K562 (cell line): Measurements from ENCODE around the gene APOL2. TPM values are rescaled to one million over a fixed set of nuclear protein-coding genes. Genes with fewer than 3 reads are reported as not detected.

Experiments used
- ATAC-seq: fragments of 200-7000 bp; cut with Tn5 transposase; 3 replicates; pipeline ENCODE4 v1.9.1; 2020; ENCODE audit warnings: moderate library complexity
- BruUV-seq: library from RNA; stranded (reverse); fragments of 400-500 nt; replicated peaks from 2 replicates; lab custom pipeline; 2021; lab: Mats Ljungman, UMichigan
- CTCF ChIA-PET: fragments of 300-600 bp; formaldehyde crosslinking; extraction: SDS; loops from one replicate; lab custom pipeline; 2021; ENCODE audit warnings: low intra/inter-chr PET ratio; lab: Yijun Ruan, JAX
- POLR2A ChIA-PET: fragments of 300-600, 350-650 bp; sonication (Branson Sonifier 250); formaldehyde crosslinking; extraction: SDS; loops from one replicate; lab custom pipeline; 2021; ENCODE audit warnings: antibody characterized with exemption, inconsistent platforms; lab: Yijun Ruan, JAX
- DNase-seq, 4 experiments: peaks; one replicate each; pipeline versions ENCODE4 v3.0.0 to v3.0.0-alpha.2; 2011 to 2018; ENCODE audit warnings: low spot score in 3 of 4, mixed read lengths in 3 of 4; ENCODE audit errors: extremely low read depth in 1 of 4
- FAIRE-seq: peaks from 2 replicates; lab custom pipeline; 2011; peaks lifted over from hg19 to GRCh38; lab: Jason Lieb, UNC
- H2AFZ ChIP-seq: 2 replicates; pipeline ENCODE4 v1.6.0; 2011; ENCODE audit warnings: low read depth, low read length, control low read depth, inconsistent platforms
- H3K27ac ChIP-seq: fragments of 200-600 bp; 3 replicates; pipeline ENCODE4 v1.8.0; 2011; ENCODE audit warnings: low read depth, mild to moderate bottlenecking, control low read depth, inconsistent platforms, low read length, moderate library complexity, mixed read lengths; ENCODE audit errors: extremely low read depth
- H3K27me3 ChIP-seq, 2 experiments: fragments of 300-600 bp in 1 of 2; 2 replicates in 1 of 2; 3 replicates in 1 of 2; pipeline versions ENCODE4 v1.6.0 to v1.8.0; 2011; ENCODE audit warnings: inconsistent platforms in 2 of 2, low read length in 2 of 2, mild to moderate bottlenecking in 1 of 2, mixed read lengths in 1 of 2, moderate library complexity in 1 of 2; ENCODE audit not compliant: control insufficient read depth in 2 of 2, insufficient read depth in 2 of 2
- H3K36me3 ChIP-seq: fragments of 300-600 bp; 3 replicates; pipeline ENCODE4 v1.8.0; 2011; ENCODE audit warnings: mild to moderate bottlenecking, low read length, inconsistent platforms; ENCODE audit not compliant: control insufficient read depth, insufficient read depth
- H3K4me1 ChIP-seq, 2 experiments: fragments of 200-600 bp in 1 of 2; replicated peaks in 1 of 2; 2 replicates in 1 of 2; 3 replicates in 1 of 2; pipeline versions ENCODE4 v1.5.1 to v1.8.0; 2011; ENCODE audit warnings: inconsistent platforms in 2 of 2, low read length in 2 of 2, mild to moderate bottlenecking in 1 of 2, mixed read lengths in 1 of 2, moderate library complexity in 1 of 2; ENCODE audit not compliant: control insufficient read depth in 2 of 2, insufficient read depth in 2 of 2
- H3K4me2 ChIP-seq: 2 replicates; pipeline ENCODE4 v1.6.1; 2011; ENCODE audit warnings: low read length, control low read depth, inconsistent platforms, mixed read lengths; ENCODE audit not compliant: insufficient read depth
- H3K4me3 ChIP-seq: fragments of 200-600 bp; sonication (generic), shearing (Covaris generic); 2 replicates; pipeline ENCODE4 v1.5.1; 2016; ENCODE audit warnings: control low read depth, inconsistent platforms
- H3K79me2 ChIP-seq: fragments of 200-600 bp; 3 replicates; pipeline ENCODE4 v1.8.0; 2011; ENCODE audit warnings: low read length, inconsistent platforms; ENCODE audit not compliant: control insufficient read depth, insufficient read depth
- H3K9ac ChIP-seq, 2 experiments: 2 replicates each; pipeline versions ENCODE4 v1.6.0 to v1.6.1; 2011; ENCODE audit warnings: low read depth in 2 of 2, low read length in 2 of 2, control low read depth in 1 of 2, inconsistent platforms in 1 of 2, mild to moderate bottlenecking in 1 of 2, mixed read lengths in 1 of 2; ENCODE audit not compliant: insufficient read depth in 1 of 2
- H3K9me1 ChIP-seq: one replicate; pipeline ENCODE4 v1.6.0; 2011; ENCODE audit warnings: inconsistent platforms, mild to moderate bottlenecking, low read length, moderate library complexity; ENCODE audit not compliant: control insufficient read depth, insufficient read depth
- H3K9me3 ChIP-seq: replicated peaks from 2 replicates; pipeline ENCODE4 v1.5.1; 2011; ENCODE audit warnings: low read depth, low read length, inconsistent platforms; ENCODE audit not compliant: control insufficient read depth, insufficient read depth
- H4K20me1 ChIP-seq: replicated peaks from 2 replicates; pipeline ENCODE4 v1.6.1; 2011; ENCODE audit warnings: low read length, inconsistent platforms, mixed read lengths; ENCODE audit not compliant: control insufficient read depth, insufficient read depth
- BMI1 ChIP-seq: fragments of 150-350 bp; IDR thresholded peaks from 2 replicates; pipeline ENCODE4 v1.6.1; 2014; ENCODE audit warnings: low read length
- BRCA1 ChIP-seq, 2 experiments: fragments of 450-650 bp in 1 of 2; sonication (generic) in 1 of 2; formaldehyde crosslinking in 1 of 2; IDR thresholded peaks; 2 replicates each; pipeline versions ENCODE4 v1.5.0 to v1.6.1; 2017 to 2020; ENCODE audit warnings: mild to moderate bottlenecking in 1 of 2, missing genetic modification reagents in 1 of 2
- CBFA2T2 ChIP-seq: fragments of 450-650 bp; conservative IDR thresholded peaks from 2 replicates; pipeline ENCODE4 v1.6.1; 2017; ENCODE audit warnings: mild to moderate bottlenecking
- FOSL1 ChIP-seq: fragments of 200-800 bp; sonication (Bioruptor generic); conservative IDR thresholded peaks from 2 replicates; pipeline ENCODE4 v1.6.1; 2016; ENCODE audit warnings: missing genetic modification characterization, missing compliant biosample characterization
- FOXJ2 ChIP-seq: fragments of 200-800 bp; sonication (Bioruptor generic); IDR thresholded peaks from 2 replicates; pipeline ENCODE4 v1.6.1; 2016; ENCODE audit warnings: missing genetic modification characterization, missing compliant biosample characterization
- NFE2L1 ChIP-seq: fragments of 450-650 bp; IDR thresholded peaks from 2 replicates; pipeline ENCODE4 v1.6.1; 2016; ENCODE audit warnings: missing genetic modification characterization, low read depth, mild to moderate bottlenecking, missing compliant biosample characterization, moderate library complexity, borderline replicate concordance
- POU5F1 ChIP-seq: fragments of 150-350 bp; IDR thresholded peaks from 2 replicates; pipeline ENCODE4 v1.6.1; 2014; ENCODE audit warnings: borderline replicate concordance, low read length, low read depth, mild to moderate bottlenecking; ENCODE audit not compliant: partially characterized antibody
- SRF ChIP-seq, 2 experiments: fragments of 250-450, 450-650 bp in 1 of 2; sonication (Bioruptor Pico) in 1 of 2; sonication (generic) in 1 of 2; formaldehyde crosslinking; IDR thresholded peaks; 2 replicates each; pipeline versions ENCODE4 v1.5.0 to v1.5.1; 2020 to 2022; ENCODE audit warnings: mild to moderate bottlenecking in 1 of 2, missing genetic modification reagents in 1 of 2
- SUPT5H ChIP-seq: fragments of 450-650 bp; IDR thresholded peaks from 2 replicates; pipeline ENCODE4 v1.6.1; 2016
- ZBTB7A ChIP-seq: IDR thresholded peaks from 2 replicates; pipeline ENCODE4 v1.6.1; 2011; ENCODE audit warnings: low read depth, mild to moderate bottlenecking, low read length, moderate library complexity, borderline replicate concordance; ENCODE audit not compliant: control insufficient read depth
- ZFP30 ChIP-seq: fragments of 250-450 bp; sonication (Bioruptor Pico); IDR thresholded peaks from 2 replicates; pipeline ENCODE4 v1.8.0; 2022; ENCODE audit warnings: moderate library complexity, mild to moderate bottlenecking, inconsistent platforms, borderline replicate concordance
- ZNF316 ChIP-seq: fragments of 450-650 bp; IDR thresholded peaks from 2 replicates; pipeline ENCODE4 v1.6.1; 2016
- ZNF436 ChIP-seq: fragments of 250-450, 450-650 bp; sonication (Bioruptor Pico); formaldehyde crosslinking; IDR thresholded peaks from 2 replicates; pipeline ENCODE4 v1.7.0; 2020; ENCODE audit warnings: mild to moderate bottlenecking
- ZSCAN32 ChIP-seq: fragments of 450-650 bp; formaldehyde crosslinking; IDR thresholded peaks from 2 replicates; pipeline ENCODE4 v1.4.0; 2020; ENCODE audit warnings: mild to moderate bottlenecking, moderate library complexity
- whole genome bisulfite sequencing: fragments of 100-300 bp; shearing (Covaris generic); methylation state at CpG from one replicate; pipeline ENCODE4 v1.1.6; 2016; ENCODE audit warnings: low coverage, mixed read lengths; ENCODE audit not compliant: insufficient coverage; ENCODE audit errors: missing lambda C conversion rate; 5-methylcytosine and 5-hydroxymethylcytosine counted together
- in situ Hi-C: fragments of 300-500 bp; cut with MboI; formaldehyde crosslinking; loops from 4 replicates; pipeline ENCODE4 v1.15.0; 2018; ENCODE audit warnings: inconsistent platforms, mixed read lengths
- intact Hi-C: fragments of 100-400 bp; cut with micrococcal nuclease; formaldehyde crosslinking; loops from 2 replicates; pipeline ENCODE4 v1.14.2; 2022
- polyA plus RNA-seq, 8 experiments: library from polyadenylated mRNA; depleted of rRNA in 4 of 8; stranded (reverse) in 5 of 8; unstranded in 3 of 8; fragments of >200 nt; fragmentation: Nextera tagmentation in 2 of 8; fragmentation: Illumina TruSeq in 1 of 8; extraction: Ambion mirVana in 2 of 8; extraction: Trizol in 1 of 8; gene quantifications; 2 replicates each; pipeline versions ENCODE4 v1.2.1 to v1.2.3, GENCODE V29; 2011 to 2014; ENCODE audit warnings: inconsistent platforms in 1 of 8, missing spikeins in 1 of 8
- total RNA-seq, 7 experiments: library from RNA; depleted of rRNA in 6 of 7; stranded (reverse); fragments of >200 nt in 6 of 7; fragmentation: Illumina TruSeq in 2 of 7; extraction: Trizol in 2 of 7; gene quantifications; 2 replicates each; pipeline versions ENCODE4 v1.2.1 to v1.2.3, GENCODE V29; 2011 to 2021; ENCODE audit warnings: low replicate concordance in 1 of 7
- TF ChIP-seq, protein P1 (sequence below): fragments of 250-450 bp; sonication (Bioruptor Pico); IDR thresholded peaks from 2 replicates; pipeline ENCODE4 v1.8.0; 2021; ENCODE audit warnings: borderline replicate concordance, mild to moderate bottlenecking, moderate library complexity; ENCODE audit not compliant: poor library complexity, severe bottlenecking
- TF ChIP-seq, protein P2 (sequence below): fragments of 450-650 bp; IDR thresholded peaks from 2 replicates; pipeline ENCODE4 v1.7.0; 2016; ENCODE audit warnings: borderline replicate concordance

Gene APOL2
- total and polyA plus RNA-seq, 9 of the 15 experiments (the other 6 are each of a cell fraction or from before 2014, with no cell fraction given), result 2.7 to 10.6 (median 8.9) TPM

DNA sequence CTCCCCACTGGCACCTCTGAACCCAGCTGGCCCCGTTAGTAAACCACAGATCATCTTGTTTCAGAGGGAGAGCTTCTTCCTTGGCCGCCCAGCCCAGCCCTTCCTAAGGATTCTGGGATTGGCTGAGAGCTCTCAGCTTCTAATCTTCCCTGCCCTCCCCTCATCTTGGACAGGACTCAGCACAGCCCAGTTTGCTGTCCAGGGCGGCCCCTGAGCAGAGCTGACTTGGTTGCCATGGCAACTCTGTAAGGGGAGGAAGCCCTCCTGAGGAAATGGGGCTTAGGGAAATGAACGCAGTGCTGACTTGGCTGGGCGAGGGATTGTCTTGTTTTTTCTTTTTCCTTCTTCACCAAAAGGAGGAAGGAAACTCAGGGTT is 42.3 kb downstream of the APOL2 start:
- DNase-seq (peak; percentile 58 to 90 (median 69)), ATAC-seq (peak; percentile 82), FAIRE-seq (peak; percentile 88)
- Histone ChIP-seq H3K9me1 (no peaks in the 10 kb centered on the region), H3K9ac (peak overlapping the region; percentile 38 to 65; a peak in 2 of 4 replicates), H3K4me2 (peak overlapping the region; percentile 63; the same call in 1 of the 2 replicates), H3K4me1 (peaks cover 35 to 36% of the 10 kb centered on the region in 2 experiments; a peak in 4 of 5 replicates), H4K20me1 (no peaks in the 10 kb centered on the region), H3K79me2 (peaks cover 18% of the 10 kb centered on the region), H3K27ac (peak overlapping the region; percentile 69; the same call in 2 of the 3 replicates), H3K4me3 (no peak overlapping the region), H3K36me3 (peaks cover 25% of the 10 kb centered on the region; the same call in 1 of the 3 replicates), H3K9me3 (no peaks in the 10 kb centered on the region), H2AFZ (peak overlapping the region; percentile 22; the same call in 1 of the 2 replicates), H3K27me3 (no peaks in the 10 kb centered on the region)
- BruUV-seq, result no TSS peak
- CTCF ChIA-PET, result no interaction called here
- 5% methylated on average over 4 of the region's 5 CpGs for WGBS
- intact Hi-C loops, result loop anchor here (1.0 kb wide), 1 partner anchor 24 kb away; no protein-coding TSS in a partner anchor
- in situ Hi-C loops, result no loop called here
- POLR2A ChIA-PET, result interaction anchor here (0.6 kb wide), 1 partner anchor 24 kb away, joined by 4 read pairs; no protein-coding TSS in a partner anchor
- no peak for TF ChIP-seq FOXJ2 (tag)
- no peak for TF ChIP-seq ZNF316
- no peak for TF ChIP-seq BRCA1 (IDR thresholded peaks at IDR 0.05)
- TF ChIP-seq BRCA1 (CRISPR knock-in tag; IDR thresholded peaks at IDR 0.05), result no peak
- 0 out of 2 replicates have a peak, but pooled peaks have one; percentile 10 for TF ChIP-seq ZBTB7A
- TF ChIP-seq, protein P1, sequence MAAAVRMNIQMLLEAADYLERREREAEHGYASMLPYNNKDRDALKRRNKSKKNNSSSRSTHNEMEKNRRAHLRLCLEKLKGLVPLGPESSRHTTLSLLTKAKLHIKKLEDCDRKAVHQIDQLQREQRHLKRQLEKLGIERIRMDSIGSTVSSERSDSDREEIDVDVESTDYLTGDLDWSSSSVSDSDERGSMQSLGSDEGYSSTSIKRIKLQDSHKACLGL, result no peak
- no peak for TF ChIP-seq ZFP30
- TF ChIP-seq FOSL1 (tag), result no peak
- peak; percentile 77; the same call in 1 of the 2 replicates for TF ChIP-seq BMI1
- TF ChIP-seq NFE2L1 (tag), result no peak
- TF ChIP-seq CBFA2T2, result no peak
- peak in 1 of 2 experiments; percentile 78; a peak in 1 of 4 replicates for TF ChIP-seq SRF (CRISPR knock-in tag; IDR thresholded peaks at IDR 0.05)
- TF ChIP-seq ZNF436, result no peak
- no peak for TF ChIP-seq ZSCAN32 (CRISPR knock-in tag)
- no peak for TF ChIP-seq POU5F1
- TF ChIP-seq, protein P2, sequence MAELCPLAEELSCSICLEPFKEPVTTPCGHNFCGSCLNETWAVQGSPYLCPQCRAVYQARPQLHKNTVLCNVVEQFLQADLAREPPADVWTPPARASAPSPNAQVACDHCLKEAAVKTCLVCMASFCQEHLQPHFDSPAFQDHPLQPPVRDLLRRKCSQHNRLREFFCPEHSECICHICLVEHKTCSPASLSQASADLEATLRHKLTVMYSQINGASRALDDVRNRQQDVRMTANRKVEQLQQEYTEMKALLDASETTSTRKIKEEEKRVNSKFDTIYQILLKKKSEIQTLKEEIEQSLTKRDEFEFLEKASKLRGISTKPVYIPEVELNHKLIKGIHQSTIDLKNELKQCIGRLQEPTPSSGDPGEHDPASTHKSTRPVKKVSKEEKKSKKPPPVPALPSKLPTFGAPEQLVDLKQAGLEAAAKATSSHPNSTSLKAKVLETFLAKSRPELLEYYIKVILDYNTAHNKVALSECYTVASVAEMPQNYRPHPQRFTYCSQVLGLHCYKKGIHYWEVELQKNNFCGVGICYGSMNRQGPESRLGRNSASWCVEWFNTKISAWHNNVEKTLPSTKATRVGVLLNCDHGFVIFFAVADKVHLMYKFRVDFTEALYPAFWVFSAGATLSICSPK, result no peak
- no peak for TF ChIP-seq SUPT5H
